ENCODE measurements around the gene ADORA2A.

ADORA2A gene

DNA sequence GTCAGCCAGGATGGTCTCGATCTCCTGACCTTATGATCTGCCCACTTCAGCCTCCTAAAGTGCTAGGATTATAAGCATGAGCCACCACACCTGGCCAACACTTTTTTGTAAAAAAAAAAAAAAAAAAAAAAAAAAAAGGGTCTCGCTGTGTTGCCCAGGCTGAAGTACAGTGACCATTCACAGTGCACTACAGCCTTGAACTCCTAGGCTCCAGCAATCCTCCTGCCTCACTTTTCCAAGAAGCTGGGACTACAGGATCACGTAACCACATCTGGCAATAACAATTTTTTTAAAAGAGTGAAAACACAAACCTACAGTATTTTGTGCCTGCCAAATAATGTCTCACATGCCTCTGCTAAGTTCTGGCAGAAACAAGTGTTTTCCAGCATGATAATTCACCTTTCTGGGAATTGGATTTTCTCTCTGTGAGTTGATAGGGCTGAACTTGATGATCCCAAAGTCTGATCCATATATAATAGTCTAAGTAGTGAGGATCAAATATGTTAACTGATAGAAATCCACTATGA, 30.6 kb downstream of the ADORA2A start:
- Histone ChIP-seq H3K27ac (ENCODE audit: low read depth, low read length) (no peak overlapping the region), H3K9ac (ENCODE audit: low read length) (no peak overlapping the region), H3K27me3 (ENCODE audit: control insufficient read depth, insufficient read depth, low read length) (no peaks in the 10 kb centered on the region), H3K4me1 (ENCODE audit: control insufficient read depth, insufficient read depth, low read length) (peaks cover 12% of the 10 kb centered on the region), H3K9me3 (ENCODE audit: control insufficient read depth, insufficient read depth, low read depth, low read length) (no peaks in the 10 kb centered on the region), H3K36me3 (ENCODE audit: control insufficient read depth, insufficient read depth, low read length) (no peaks in the 10 kb centered on the region), H3K4me3 (ENCODE audit: low read depth, low read length) (no peak overlapping the region)

DNA sequence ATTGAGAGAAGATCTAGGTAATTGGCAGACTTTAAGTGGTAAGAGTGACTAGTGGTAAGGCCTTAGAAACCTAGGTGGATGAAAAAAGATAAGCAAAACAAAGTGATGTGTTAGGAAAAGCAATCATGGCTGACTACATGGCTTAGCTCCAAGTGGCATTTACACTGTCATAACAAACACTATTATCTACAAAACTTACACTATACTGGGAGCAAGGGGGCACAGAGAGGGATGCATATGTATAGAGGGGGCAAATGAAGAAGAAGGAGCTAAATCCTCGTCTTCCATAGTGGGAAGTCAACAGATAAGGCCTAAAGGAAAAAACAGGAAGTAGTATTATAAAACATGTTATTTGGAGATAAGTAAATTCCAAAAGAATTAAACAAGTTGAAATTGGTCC, 32.5 kb downstream of the ADORA2A start:
- Histone ChIP-seq H3K27ac (ENCODE audit: low read depth, low read length) (no peak overlapping the region), H3K4me3 (ENCODE audit: low read depth, low read length) (no peak overlapping the region), H3K9me3 (ENCODE audit: control insufficient read depth, insufficient read depth, low read depth, low read length) (no peaks in the 10 kb centered on the region), H3K4me1 (ENCODE audit: control insufficient read depth, insufficient read depth, low read length) (peaks cover 12% of the 10 kb centered on the region), H3K36me3 (ENCODE audit: control insufficient read depth, insufficient read depth, low read length) (no peaks in the 10 kb centered on the region), H3K27me3 (ENCODE audit: control insufficient read depth, insufficient read depth, low read length) (no peaks in the 10 kb centered on the region), H3K9ac (ENCODE audit: low read length) (no peak overlapping the region)

DNA sequence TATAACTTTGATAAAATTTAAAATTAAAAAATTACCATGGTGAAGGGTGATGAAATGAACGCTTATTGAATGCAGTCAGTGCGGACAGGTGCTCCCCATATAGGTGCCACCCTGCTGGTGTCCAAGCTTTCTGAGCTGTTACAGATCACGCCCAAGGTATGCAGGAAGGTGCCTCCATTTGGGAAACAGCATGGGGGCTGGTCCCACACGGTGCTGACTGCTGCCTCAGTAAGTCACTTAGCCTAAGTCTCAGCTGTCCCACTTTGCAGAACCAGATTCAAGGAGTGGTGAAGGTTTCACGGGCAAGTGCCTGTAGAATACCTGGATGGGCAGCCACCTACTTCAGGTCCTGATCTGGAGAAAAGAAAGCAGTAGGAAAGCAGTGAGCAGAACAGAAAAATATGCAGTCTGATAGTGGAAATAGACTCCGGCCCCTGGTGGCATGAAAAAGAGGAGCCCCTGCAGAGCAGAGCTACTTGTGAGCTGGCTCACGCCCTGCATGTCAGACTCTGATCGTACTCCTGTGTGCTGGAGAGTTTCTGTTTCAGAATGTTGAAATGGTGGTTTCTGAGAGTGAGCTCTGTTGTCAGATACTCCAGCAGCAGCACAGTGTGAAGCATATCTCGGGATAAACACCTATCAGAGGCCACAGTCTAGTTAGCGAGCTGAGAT, 33.2 kb downstream of the ADORA2A start:
- no peaks in the 10 kb centered on the region for H3K9me3 ChIP-seq (ENCODE audit: control insufficient read depth, insufficient read depth, low read depth, low read length)
- no peak overlapping the region for H3K27ac ChIP-seq (ENCODE audit: low read depth, low read length)
- peaks cover 15% of the 10 kb centered on the region for H3K4me1 ChIP-seq (ENCODE audit: control insufficient read depth, insufficient read depth, low read length)
- no peak overlapping the region for H3K9ac ChIP-seq (ENCODE audit: low read length)
- no peaks in the 10 kb centered on the region for H3K27me3 ChIP-seq (ENCODE audit: control insufficient read depth, insufficient read depth, low read length)
- H3K36me3 ChIP-seq (ENCODE audit: control insufficient read depth, insufficient read depth, low read length) = no peaks in the 10 kb centered on the region
- no peak overlapping the region for H3K4me3 ChIP-seq (ENCODE audit: low read depth, low read length)

DNA sequence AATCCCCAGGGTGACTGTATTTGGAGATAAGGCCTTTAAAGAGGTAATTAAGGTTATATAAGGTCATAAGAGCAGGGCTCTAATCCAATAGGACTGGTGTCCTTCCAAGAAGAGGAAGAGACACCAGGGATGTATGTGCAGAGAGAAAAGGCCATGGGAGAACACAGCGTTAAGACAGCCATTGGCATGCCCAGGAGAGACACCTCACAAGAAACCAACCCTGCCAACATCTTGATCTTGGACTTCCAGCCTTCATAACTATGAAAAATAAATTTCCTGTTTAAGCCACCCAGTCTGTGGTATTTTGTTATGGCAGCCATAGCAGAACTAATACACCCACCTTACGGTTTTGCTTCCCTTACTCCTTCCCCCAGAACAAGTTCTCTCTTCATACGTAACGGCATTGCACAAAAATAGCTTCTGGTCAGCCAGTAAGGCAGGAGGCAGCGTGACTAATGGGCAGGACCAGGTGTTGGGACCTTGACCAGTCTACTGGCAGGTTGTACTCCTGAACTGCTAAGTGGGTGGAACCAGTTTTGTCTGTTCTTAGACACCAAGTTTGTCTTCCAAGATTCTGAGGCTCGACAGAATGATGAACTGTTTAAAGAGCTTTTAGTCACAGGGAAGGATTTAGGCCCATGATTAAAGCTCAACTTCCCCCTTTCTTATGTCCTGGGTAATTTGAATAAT, 35.8 kb downstream of the ADORA2A start:
- Histone ChIP-seq H3K36me3 (ENCODE audit: control insufficient read depth, insufficient read depth, low read length) (no peaks in the 10 kb centered on the region), H3K27ac (ENCODE audit: low read depth, low read length) (no peak overlapping the region), H3K27me3 (ENCODE audit: control insufficient read depth, insufficient read depth, low read length) (no peaks in the 10 kb centered on the region), H3K4me1 (ENCODE audit: control insufficient read depth, insufficient read depth, low read length) (peaks cover 26% of the 10 kb centered on the region), H3K4me3 (ENCODE audit: low read depth, low read length) (no peak overlapping the region), H3K9ac (ENCODE audit: low read length) (no peak overlapping the region), H3K9me3 (ENCODE audit: control insufficient read depth, insufficient read depth, low read depth, low read length) (no peaks in the 10 kb centered on the region)

DNA sequence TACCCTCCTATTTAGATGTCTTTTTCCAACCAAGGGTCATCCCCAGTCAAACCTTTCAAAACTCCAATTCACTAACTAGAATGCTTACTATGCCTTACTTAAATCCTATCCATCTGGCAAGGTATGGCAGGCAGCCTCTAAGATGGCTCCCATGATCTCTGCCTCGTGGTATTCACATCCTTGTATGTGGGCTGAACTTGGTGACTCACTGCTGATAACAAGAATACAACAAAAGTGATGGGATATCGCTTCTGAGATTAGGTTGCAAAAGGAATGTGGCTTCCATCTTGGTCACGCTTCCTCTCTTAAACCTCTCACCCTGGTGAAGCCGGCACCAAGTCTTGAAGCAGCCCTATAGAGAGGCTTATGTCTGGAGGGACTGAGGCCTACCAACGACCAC, 38.2 kb downstream of the ADORA2A start:
- Histone ChIP-seq H3K27ac (ENCODE audit: low read depth, low read length) (no peak overlapping the region), H3K4me3 (ENCODE audit: low read depth, low read length) (no peak overlapping the region), H3K9me3 (ENCODE audit: control insufficient read depth, insufficient read depth, low read depth, low read length) (no peaks in the 10 kb centered on the region), H3K4me1 (ENCODE audit: control insufficient read depth, insufficient read depth, low read length) (peaks cover 19% of the 10 kb centered on the region), H3K9ac (ENCODE audit: low read length) (no peak overlapping the region), H3K27me3 (ENCODE audit: control insufficient read depth, insufficient read depth, low read length) (no peaks in the 10 kb centered on the region), H3K36me3 (ENCODE audit: control insufficient read depth, insufficient read depth, low read length) (no peaks in the 10 kb centered on the region)

DNA sequence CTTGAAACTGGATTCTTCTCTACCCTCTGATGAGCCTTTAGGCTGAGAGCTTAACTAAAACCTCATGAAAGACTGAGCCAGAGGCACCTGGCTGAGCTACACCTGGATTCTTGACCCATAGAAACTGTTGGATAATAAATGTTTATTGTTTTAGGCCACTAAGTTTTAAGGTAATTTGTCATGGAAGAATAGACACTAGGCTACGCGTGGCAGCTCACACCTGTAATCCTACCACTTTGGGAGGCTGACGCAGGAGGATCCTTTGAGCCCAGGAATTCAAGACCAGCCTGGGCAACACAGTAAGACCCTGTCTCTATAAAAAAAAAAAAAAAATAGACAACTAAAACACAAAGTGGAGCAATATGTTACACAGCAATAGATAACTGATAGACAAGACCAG, 38.6 kb downstream of the ADORA2A start:
- no peaks in the 10 kb centered on the region for H3K27me3 ChIP-seq (ENCODE audit: control insufficient read depth, insufficient read depth, low read length)
- H3K9me3 ChIP-seq (ENCODE audit: control insufficient read depth, insufficient read depth, low read depth, low read length) = no peaks in the 10 kb centered on the region
- H3K36me3 ChIP-seq (ENCODE audit: control insufficient read depth, insufficient read depth, low read length) = no peaks in the 10 kb centered on the region
- H3K9ac ChIP-seq (ENCODE audit: low read length) = no peak overlapping the region
- no peak overlapping the region for H3K4me3 ChIP-seq (ENCODE audit: low read depth, low read length)
- H3K4me1 ChIP-seq (ENCODE audit: control insufficient read depth, insufficient read depth, low read length) = peaks cover 15% of the 10 kb centered on the region
- no peak overlapping the region for H3K27ac ChIP-seq (ENCODE audit: low read depth, low read length)

DNA sequence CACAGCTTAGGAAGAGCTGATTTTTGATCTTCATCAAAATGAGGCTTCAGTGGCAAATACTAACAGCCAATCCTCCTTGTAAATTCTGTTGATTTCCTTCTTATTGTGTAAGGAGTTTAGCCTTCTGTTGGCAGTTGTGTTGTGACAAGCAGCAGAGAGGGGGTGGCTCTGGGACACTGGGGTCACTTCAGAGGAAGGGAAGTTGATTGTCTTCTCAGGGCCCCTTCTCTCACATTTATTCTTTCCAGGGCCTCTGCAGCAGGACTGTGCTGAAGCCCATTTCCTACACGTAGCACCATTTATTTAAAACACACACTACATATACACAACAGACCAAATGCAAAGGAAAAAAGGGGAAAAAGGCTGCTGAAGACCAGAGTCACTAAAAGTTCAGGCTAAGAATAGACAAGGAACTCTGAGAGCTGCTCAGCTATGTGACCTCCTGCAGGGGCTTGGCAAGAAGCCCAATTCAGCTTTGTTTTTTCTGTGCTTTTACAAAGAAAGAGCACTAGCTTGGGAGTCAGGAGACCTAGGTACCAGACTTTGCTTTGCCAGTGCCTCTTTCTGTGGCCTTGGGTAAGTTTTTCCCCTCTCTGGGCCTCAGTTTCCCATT, 39.4 kb downstream of the ADORA2A start:
- Histone ChIP-seq H3K4me1 (ENCODE audit: control insufficient read depth, insufficient read depth, low read length) (peaks cover 14% of the 10 kb centered on the region), H3K9me3 (ENCODE audit: control insufficient read depth, insufficient read depth, low read depth, low read length) (no peaks in the 10 kb centered on the region), H3K4me3 (ENCODE audit: low read depth, low read length) (no peak overlapping the region), H3K27me3 (ENCODE audit: control insufficient read depth, insufficient read depth, low read length) (no peaks in the 10 kb centered on the region), H3K36me3 (ENCODE audit: control insufficient read depth, insufficient read depth, low read length) (no peaks in the 10 kb centered on the region), H3K9ac (ENCODE audit: low read length) (no peak overlapping the region), H3K27ac (ENCODE audit: low read depth, low read length) (no peak overlapping the region)

DNA sequence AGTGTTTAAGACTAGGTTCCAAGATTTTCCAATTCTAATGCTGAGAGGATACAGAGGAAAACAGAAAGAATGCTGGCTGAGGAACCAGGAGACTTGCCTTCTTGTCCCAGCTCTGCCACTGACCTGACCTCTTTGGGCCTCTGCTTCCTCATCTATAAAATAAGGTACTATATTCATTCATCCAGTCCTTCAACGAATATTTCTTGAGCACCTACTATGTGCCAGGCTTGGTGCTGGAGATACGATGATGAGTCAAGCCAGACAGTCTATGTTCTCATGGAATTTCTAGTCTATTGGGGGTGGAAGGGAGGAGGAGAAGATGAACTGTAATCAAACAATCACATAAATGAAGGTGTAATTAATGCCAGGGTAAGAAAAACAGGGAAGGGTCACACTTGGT, 39.9 kb downstream of the ADORA2A start:
- Histone ChIP-seq H3K9me3 (ENCODE audit: control insufficient read depth, insufficient read depth, low read depth, low read length) (no peaks in the 10 kb centered on the region), H3K27ac (ENCODE audit: low read depth, low read length) (no peak overlapping the region), H3K27me3 (ENCODE audit: control insufficient read depth, insufficient read depth, low read length) (no peaks in the 10 kb centered on the region), H3K4me1 (ENCODE audit: control insufficient read depth, insufficient read depth, low read length) (peaks cover 14% of the 10 kb centered on the region), H3K36me3 (ENCODE audit: control insufficient read depth, insufficient read depth, low read length) (no peaks in the 10 kb centered on the region), H3K4me3 (ENCODE audit: low read depth, low read length) (no peak overlapping the region), H3K9ac (ENCODE audit: low read length) (no peak overlapping the region)

DNA sequence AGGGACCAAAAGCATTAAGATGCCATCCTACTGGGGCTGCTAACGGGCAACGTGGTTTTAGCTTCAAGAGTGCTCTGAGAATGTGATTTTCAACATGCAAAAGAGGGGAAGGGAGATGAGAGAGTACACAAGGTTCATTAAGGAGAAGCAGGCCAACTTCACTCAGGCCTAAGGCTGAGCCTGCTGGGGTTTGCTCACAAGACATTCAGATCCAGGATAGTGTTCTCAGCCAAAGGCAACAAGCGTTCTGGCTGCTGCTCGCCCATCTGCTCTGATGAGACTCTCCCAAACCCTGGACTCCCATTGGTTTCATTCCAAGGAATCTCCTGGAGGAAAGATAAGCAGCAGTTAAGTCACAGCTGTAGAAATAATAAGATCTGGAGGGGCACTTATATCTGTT, 44.2 kb downstream of the ADORA2A start:
- Histone ChIP-seq H3K27ac (ENCODE audit: low read depth, low read length) (no peak overlapping the region), H3K4me1 (ENCODE audit: control insufficient read depth, insufficient read depth, low read length) (peaks cover 10% of the 10 kb centered on the region), H3K36me3 (ENCODE audit: control insufficient read depth, insufficient read depth, low read length) (no peaks in the 10 kb centered on the region), H3K4me3 (ENCODE audit: low read depth, low read length) (no peak overlapping the region), H3K9me3 (ENCODE audit: control insufficient read depth, insufficient read depth, low read depth, low read length) (peaks cover 5% of the 10 kb centered on the region; the same call in 1 of the 2 replicates), H3K27me3 (ENCODE audit: control insufficient read depth, insufficient read depth, low read length) (no peaks in the 10 kb centered on the region), H3K9ac (ENCODE audit: low read length) (no peak overlapping the region)

DNA sequence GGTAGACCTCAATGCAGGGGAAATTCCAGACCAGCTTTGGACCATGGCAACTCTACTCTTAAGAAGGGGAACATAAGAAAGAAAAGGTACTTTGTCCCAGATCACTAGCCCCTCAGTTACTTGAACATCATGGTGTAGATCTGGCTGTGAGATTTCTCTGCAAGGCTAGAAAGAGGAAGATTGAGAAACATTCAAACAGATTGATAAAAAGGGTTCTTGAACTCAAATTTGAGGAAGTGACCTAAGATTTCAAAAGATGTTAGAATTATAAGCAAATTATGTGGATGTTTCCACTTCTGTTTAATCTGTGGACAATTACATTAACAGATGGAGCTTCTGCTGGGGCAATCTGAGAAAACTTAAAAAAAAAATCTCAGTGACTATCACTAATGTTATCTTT, 45.9 kb downstream of the ADORA2A start:
- Histone ChIP-seq H3K9ac (ENCODE audit: low read length) (no peak overlapping the region), H3K36me3 (ENCODE audit: control insufficient read depth, insufficient read depth, low read length) (no peaks in the 10 kb centered on the region), H3K9me3 (ENCODE audit: control insufficient read depth, insufficient read depth, low read depth, low read length) (peaks cover 5% of the 10 kb centered on the region; the same call in 1 of the 2 replicates), H3K4me1 (ENCODE audit: control insufficient read depth, insufficient read depth, low read length) (peaks cover 3% of the 10 kb centered on the region; the same call in 1 of the 2 replicates), H3K27ac (ENCODE audit: low read depth, low read length) (no peak overlapping the region), H3K4me3 (ENCODE audit: low read depth, low read length) (no peak overlapping the region), H3K27me3 (ENCODE audit: control insufficient read depth, insufficient read depth, low read length) (no peaks in the 10 kb centered on the region)

DNA sequence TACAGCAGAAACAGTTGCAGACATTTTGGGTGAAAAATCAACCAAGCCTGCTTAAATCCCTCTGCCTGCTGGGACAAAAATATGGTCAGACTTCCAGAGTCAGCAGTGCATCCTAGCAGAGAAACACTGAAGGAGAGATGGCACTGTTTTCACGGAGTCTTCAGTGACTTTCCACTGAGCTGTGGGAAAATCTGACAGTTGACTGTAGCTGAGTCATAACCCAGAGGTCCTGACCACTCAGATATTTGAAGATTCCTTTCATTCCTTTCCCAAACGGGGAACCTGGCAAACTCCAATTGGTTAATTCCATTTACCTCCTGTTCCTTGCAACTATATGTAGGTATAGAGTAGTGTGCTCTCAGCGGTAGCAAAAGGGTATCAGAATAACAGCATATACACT, 46.8 kb downstream of the ADORA2A start:
- H3K36me3 ChIP-seq (ENCODE audit: control insufficient read depth, insufficient read depth, low read length) = no peaks in the 10 kb centered on the region
- no peak overlapping the region for H3K4me3 ChIP-seq (ENCODE audit: low read depth, low read length)
- H3K9ac ChIP-seq (ENCODE audit: low read length) = no peak overlapping the region
- no peaks in the 10 kb centered on the region for H3K27me3 ChIP-seq (ENCODE audit: control insufficient read depth, insufficient read depth, low read length)
- H3K4me1 ChIP-seq (ENCODE audit: control insufficient read depth, insufficient read depth, low read length) = peaks cover 3% of the 10 kb centered on the region; the same call in 1 of the 2 replicates
- H3K27ac ChIP-seq (ENCODE audit: low read depth, low read length) = no peak overlapping the region
- peaks cover 5% of the 10 kb centered on the region; the same call in 1 of the 2 replicates for H3K9me3 ChIP-seq (ENCODE audit: control insufficient read depth, insufficient read depth, low read depth, low read length)

Measured in HUES6 (cell line).